MG63 (cell line): ENCODE results near the gene BTBD19. TPM values are rescaled to one million over a fixed set of nuclear protein-coding genes. Genes with fewer than 3 reads are reported as not detected.
"Not testable (repeated sequence)": the region's sequence is repeated elsewhere in the genome, so short reads cannot be mapped to it uniquely, and the experiment has no call there.

ENCODE experiments used
- DNase-seq: peaks from one replicate; pipeline ENCODE4 v3.0.0-alpha.2; 2020
- H3K27me3 ChIP-seq: fragments of 250-450 bp; sonication (Bioruptor Pico); 2 replicates; pipeline ENCODE4 v1.5.1; 2020; ENCODE audit warnings: mild to moderate bottlenecking, moderate library complexity
- H3K36me3 ChIP-seq: fragments of 250-450 bp; sonication (Bioruptor Pico); 2 replicates; pipeline ENCODE4 v1.5.1; 2020; ENCODE audit warnings: mild to moderate bottlenecking, moderate library complexity
- H3K4me3 ChIP-seq: fragments of 250-450 bp; sonication (Bioruptor Pico); 2 replicates; pipeline ENCODE4 v1.5.1; 2020; ENCODE audit warnings: mild to moderate bottlenecking, moderate library complexity
- H3K9me3 ChIP-seq: fragments of 250-450 bp; sonication (Bioruptor Pico); 2 replicates; pipeline ENCODE4 v1.5.1; 2020; ENCODE audit warnings: mild to moderate bottlenecking, moderate library complexity
- total RNA-seq: library from RNA; depleted of rRNA; stranded (reverse); fragments of >200 nt; shearing (Covaris generic); gene quantifications from 2 replicates; pipeline ENCODE4 v1.2.3, GENCODE V29; 2014; ENCODE audit warnings: low replicate concordance

BTBD19 gene
- total RNA-seq, 1 experiment from 2014 or later: 1.0 TPM

DNA sequence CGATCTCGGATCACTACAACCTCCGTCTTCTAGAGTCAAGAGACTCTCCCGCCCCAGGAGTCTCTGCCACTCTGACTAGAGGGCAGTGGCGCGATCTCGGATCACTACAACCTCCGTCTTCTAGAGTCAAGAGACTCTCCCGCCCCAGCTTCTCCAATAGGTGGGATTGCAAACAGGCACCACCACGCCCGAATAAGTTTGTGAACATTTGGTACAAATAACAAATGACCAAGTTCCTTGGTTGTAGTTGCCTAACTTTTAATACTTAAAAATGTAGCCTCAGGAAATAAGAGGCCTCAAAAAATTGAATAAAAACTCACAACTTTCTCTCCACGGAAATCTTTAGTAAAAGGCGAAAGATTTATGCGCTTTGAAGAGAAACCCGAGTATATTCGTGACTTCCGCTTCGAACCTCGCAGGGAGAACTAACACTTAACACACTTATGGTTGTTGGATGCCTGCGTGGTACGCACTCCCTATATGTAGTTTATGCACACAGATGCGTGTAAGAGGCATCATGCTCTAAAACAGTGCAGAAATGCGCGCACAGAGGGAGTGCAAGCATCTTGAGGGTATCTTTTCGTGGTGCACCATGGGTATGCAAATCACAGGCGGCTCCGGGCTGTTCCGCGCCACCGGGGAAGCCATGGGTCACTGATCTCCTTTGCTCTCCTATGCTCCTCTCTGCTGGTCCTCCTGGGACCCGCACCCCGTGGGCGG, 11.4 kb downstream of the BTBD19 start:
- DNase-seq: peak; percentile 87
- Histone ChIP-seq H3K9me3 (no peaks in the 10 kb centered on the region), H3K27me3 (no peaks in the 10 kb centered on the region), H3K4me3 (peak overlapping the region; percentile 37), H3K36me3 (no peaks in the 10 kb centered on the region)

DNA sequence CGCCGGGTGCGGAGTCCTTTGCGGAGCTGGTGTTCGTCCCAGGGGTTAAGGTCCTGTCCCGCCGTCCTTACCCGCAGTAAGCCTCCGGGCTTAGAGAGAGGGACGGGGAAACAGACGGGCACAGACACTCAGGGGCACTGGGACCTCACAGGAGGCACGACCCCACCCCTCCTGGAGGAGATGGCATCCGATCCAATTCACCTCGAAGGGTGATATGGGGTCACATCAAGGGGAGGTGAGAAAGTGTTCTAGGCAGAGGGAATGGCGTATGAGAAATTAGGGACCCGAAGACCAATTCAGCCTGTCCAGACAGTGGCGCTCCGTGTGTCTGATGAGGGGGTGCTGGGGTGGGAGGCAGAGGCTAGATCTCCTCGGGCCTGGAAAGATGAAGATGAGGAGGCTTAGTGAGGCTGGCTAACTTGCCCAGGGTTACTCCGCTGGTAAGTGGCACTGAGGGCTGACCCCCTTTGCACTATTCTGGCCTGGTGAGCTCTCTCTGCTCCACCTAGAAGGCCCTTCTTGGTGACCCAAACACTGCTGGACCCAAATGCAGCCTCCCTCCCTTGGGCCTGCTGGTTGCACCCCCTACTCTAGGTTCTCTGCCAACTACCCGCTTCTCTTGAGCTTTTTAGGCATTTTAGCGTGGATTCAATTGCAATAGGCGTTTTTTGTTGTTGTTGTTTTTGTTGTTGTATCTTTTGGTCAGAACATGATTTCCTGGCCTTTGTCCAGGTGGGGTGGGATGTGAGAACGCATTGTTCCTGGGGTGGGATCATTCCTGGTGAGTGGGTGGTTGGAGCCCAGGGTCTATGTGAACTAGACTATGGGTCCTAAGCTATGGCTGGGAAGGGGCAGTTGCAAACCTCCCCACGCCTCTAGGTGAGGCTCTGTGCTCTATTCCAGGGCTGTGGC, 12.3 kb downstream of the BTBD19 start:
- H3K9me3 ChIP-seq: no peaks in the 10 kb centered on the region
- peak overlapping the region; percentile 37 for H3K4me3 ChIP-seq
- H3K27me3 ChIP-seq: no peaks in the 10 kb centered on the region
- H3K36me3 ChIP-seq: no peaks in the 10 kb centered on the region
- DNase-seq: no peak

DNA sequence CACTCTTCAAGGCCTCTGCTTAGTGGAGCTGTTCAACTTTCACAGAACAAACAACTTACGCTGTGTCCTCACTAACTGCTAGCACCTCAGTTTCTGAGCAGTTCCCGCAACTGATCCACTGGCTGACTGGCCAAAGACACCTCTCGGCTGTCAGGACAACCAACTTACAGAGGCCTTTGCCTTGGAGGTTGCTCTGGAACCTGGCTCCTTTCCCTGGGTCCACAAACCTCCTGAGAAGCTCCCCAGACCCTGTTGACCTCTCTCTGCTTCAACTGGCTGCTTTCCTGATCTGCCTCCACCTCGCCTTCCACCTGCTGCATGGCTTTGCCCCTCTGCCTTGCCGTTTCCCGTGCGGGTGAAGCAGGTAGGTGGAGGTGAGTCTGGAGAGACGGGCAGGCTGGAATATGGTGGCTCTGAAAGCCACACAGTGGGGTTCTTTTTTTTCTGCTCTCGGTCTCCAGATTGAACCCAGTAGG, 13.0 kb downstream of the BTBD19 start:
- DNase-seq: no peak
- Histone ChIP-seq H3K4me3 (no peak overlapping the region), H3K27me3 (no peaks in the 10 kb centered on the region), H3K36me3 (no peaks in the 10 kb centered on the region), H3K9me3 (no peaks in the 10 kb centered on the region)

DNA sequence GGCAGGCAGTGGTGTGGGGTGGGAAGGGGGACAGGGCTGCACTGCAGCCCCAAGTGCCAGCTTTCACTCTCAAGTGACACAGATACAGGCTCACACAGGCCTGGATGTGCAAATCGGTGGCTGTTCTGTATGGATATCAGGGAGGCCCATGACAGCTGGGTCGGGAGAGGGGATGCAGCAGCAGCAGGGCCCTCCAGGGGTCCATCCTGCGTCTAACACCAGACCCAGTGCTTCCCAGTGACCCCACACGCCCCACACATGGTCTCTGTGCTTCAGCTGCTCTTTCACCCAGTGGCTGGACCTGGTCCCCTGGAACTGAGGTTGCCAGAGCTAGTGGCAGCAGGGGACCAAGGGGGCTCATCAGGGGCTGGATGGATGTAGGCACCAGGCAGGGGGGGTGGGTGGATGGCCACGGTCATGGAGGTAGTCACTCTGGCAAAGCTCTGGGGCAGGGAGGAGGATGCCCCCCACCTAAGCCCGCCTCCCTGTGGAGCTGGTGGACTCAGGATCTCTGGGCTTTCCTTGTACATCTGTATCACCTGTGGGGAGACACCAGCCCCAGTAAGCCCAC, 13.9 kb downstream of the BTBD19 start:
- Histone ChIP-seq H3K36me3 (no peaks in the 10 kb centered on the region), H3K9me3 (no peaks in the 10 kb centered on the region), H3K27me3 (no peaks in the 10 kb centered on the region), H3K4me3 (no peak overlapping the region)
- DNase-seq: no peak

DNA sequence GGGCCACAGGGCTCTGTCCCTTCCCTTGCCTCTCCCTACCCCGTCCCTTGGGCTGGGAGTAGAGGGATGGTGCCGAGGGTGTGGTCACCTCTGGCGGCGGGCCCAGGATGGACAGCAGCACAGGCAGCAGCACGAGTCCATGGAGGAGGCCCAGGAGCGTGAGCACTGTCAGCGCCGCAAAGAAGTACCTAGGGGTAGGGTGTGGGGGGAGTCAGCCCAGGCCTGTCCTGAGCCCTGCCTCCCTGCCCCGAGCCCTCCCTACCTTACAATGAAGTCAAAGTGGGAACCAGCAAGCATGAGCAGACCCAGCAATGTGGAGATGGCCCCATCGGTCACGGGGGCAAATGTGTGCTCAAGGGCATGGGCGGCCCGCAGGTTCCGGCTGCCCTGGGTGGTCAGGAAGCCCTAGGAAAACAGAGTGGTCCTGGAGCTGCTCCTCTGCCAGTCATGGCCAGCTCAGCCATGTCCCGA, 14.7 kb downstream of the BTBD19 start:
- Histone ChIP-seq H3K4me3 (no peak overlapping the region), H3K36me3 (no peaks in the 10 kb centered on the region), H3K9me3 (no peaks in the 10 kb centered on the region), H3K27me3 (no peaks in the 10 kb centered on the region)
- no peak for DNase-seq

DNA sequence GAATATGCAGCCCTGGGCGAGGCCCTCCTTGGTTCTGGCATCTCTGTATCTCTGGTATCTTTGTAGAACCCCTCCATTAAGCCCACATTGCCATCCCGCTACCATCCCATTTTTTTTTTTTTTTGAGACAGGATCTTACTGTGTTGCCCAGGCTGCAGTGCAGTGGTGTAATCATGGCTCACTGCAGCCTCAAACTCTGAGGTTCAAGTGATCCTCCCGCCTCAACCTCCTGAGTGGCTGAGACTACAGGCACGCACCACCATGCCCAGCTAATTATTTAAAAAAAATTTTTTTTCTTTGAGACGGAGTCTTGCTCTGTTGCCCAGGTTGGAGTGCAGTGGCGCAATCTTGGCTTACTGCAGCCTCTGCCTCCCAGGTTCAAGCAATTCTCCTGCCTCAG, 16.1 kb downstream of the BTBD19 start:
- not testable (repeated sequence) for DNase-seq, H3K9me3 ChIP-seq, H3K4me3 ChIP-seq, H3K36me3 ChIP-seq, H3K27me3 ChIP-seq

DNA sequence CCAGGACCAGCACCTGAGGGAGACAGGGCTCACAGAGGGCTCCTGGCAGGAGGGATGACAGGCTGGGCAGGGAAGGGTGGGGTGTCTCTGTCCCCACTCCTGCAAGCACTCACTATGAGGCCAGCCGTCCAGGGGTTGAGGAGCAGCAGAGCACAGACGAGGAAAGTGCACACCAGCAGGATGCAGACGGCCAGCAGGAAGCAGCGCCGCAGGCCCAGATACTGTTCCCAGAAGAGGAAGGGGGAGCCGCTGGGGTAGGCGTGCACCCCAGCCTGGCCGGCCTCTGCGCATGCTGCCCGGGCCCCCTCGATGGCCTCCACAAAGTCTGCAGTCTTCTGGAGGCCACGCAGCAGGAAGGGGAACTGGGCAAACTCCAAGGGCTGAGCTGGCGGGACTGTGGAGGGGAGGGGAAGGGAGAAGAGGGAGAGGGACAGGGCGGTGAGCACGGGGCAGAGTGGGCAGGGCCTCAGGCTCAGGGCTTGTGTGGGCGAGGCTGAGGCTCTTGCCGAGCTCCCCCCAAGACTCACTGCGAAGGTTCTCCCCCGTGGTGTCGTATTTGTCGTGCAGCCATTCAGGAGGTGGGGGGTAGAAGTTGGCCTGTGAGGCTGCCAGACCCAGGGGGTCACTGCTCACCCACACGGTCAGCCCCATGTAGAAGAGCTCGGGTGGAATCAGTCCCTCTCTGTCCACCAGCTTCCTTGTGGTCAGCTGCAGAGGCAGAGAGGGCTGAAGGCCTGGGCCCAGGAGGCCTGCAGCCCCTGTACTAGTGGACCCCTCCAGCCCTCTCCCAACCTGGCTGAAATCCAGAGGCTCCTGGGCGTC, 18.3 kb downstream of the BTBD19 start:
- Histone ChIP-seq H3K36me3 (no peaks in the 10 kb centered on the region), H3K27me3 (no peaks in the 10 kb centered on the region), H3K9me3 (no peaks in the 10 kb centered on the region), H3K4me3 (no peak overlapping the region)
- DNase-seq: no peak

DNA sequence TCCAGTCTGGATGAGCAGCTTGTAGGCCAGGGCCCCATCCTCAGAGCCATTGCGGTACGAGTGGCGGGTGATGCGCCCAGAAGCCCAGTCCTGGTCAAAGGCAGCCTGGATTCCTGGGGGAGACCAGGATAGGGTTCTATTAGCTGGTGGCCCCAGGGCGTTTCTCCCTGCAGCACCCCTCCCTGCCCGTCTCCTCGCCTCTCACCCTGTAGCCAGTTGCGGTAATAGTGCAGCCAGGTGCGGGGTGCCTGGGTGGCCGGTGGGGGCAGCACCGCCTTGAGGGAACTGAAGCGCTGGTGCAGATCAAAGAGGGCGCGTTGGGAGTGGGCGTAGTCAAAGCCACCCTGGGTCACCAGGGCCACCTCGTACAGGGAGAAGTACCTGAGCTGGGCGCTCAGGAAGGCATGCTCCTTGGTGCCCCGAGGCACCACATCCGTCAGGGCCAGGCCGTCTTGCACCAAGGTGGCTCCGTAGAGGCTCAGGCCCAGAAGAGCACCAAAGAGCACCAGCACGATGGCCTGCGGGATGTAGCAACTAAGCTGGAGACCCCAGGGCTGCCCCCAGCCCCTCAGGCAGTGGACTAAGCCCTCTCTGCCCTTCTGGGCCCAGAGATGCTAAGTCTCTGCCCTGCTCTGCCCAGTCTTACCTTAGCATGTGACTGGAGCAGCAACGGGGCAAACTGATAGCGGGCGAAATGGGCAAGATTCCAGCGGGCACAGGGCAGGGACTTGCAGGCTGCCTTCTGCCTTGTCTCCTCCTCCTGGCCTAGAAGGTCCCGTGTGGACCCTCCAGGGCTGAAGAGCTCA, 19.1 kb downstream of the BTBD19 start:
- DNase-seq: no peak
- no peaks in the 10 kb centered on the region for H3K9me3 ChIP-seq
- H3K4me3 ChIP-seq: no peak overlapping the region
- no peaks in the 10 kb centered on the region for H3K27me3 ChIP-seq
- H3K36me3 ChIP-seq: no peaks in the 10 kb centered on the region

DNA sequence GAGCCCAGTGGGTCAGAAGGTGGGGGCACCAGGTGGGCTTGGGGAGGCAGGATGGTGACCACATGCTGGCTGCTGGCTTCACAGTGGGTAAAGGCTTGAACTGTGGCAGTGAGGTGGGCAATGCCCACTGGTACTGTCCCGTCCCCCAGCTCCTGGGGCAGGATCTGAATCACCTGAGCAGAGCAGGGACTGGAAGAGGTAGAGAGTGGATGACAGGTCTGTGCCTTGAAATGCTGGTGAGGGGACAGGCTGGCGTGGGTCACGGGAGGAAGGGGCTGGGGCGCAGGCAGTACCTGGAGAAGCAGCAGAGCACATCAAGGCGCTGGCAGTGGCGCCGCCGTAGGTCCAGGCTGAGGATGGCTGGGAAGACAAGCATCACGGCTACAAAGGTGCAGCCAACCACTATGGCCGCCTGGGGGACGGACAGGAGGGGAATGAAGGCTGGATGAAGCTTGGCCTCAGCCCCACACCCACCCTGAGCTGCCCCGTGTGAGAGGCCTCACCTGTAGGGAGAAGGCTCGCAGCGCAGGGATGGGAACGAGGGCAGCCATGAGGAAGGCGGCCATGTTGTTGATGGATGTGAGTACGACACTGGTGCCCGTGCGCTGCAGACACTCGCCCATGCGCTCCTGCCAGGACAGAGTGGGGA, 19.8 kb downstream of the BTBD19 start:
- Histone ChIP-seq H3K27me3 (no peaks in the 10 kb centered on the region), H3K9me3 (no peaks in the 10 kb centered on the region), H3K36me3 (no peaks in the 10 kb centered on the region), H3K4me3 (no peak overlapping the region)
- no peak for DNase-seq

DNA sequence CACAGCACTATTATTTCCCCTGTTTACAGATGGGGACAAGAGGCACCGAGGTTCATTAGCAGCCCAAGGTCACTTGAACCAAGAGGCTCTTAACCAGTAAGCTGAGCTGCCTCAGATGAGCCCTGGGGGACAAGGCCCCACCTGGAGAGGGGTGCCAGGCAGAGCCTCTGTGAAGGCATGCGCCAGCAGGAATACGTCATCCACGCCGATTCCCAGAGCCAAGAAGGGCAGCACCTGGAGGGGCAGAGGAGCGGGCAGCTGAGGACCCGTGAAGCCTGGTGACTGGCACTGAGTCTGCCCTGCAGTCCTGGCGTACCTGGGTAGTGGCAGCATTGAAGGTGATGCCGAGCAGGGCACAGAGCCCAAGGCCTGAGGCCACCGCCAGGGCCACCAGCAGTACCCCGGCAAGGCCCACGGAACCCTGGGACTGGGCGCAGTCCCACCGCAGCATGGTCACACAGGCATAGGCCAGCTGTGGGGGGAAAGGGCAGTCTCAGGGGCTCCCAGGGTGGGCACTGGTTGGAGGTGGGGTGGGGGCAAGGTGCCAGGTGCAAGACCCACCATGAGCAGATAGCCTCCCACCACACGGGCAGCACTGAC, 20.6 kb downstream of the BTBD19 start:
- DNase-seq: no peak
- Histone ChIP-seq H3K4me3 (no peak overlapping the region), H3K27me3 (no peaks in the 10 kb centered on the region), H3K9me3 (no peaks in the 10 kb centered on the region), H3K36me3 (no peaks in the 10 kb centered on the region)

DNA sequence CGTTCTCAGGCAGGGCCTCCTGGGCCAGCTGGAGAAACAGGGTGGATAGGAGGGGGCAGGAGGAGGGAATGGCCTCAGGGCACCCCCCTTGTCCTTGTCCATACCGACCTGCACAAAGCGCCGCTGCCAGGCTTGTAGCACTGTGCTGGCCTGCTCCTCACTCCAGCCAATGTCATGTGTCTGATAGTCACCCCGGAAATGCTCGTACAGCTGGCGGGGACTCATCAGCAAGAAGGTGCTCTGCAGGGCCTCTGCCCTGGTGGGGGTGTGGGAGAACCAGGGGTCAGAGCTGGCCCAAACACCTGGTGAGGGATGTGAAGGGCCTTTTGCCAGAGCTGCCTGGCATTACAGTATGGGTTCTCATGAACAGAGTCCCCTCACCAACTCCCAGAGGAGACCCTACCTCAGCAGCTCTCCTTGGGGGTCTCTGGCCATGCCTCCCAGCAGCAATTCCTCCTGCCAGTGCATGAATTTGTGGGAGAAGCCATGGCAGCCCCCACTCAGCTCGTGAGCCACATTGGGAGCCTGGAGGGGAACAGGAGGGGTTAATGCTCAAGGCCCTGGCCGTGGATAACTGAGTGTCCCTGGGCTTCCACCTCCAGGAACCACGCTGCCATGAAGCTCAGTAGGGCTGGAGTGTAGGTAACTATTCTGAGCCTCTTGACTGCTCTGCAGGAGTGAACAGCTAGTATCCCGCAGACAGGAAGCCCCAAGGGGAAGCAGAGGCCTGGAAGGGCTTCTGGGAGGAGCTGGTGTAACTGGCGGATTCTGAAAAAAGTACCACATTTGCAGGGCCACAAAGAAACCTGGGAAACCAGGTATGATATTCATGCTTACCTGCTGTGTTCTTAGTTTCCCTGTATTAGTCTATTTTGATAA, 21.4 kb downstream of the BTBD19 start:
- Histone ChIP-seq H3K36me3 (no peaks in the 10 kb centered on the region), H3K9me3 (no peaks in the 10 kb centered on the region), H3K27me3 (no peaks in the 10 kb centered on the region), H3K4me3 (no peak overlapping the region)
- no peak for DNase-seq

DNA sequence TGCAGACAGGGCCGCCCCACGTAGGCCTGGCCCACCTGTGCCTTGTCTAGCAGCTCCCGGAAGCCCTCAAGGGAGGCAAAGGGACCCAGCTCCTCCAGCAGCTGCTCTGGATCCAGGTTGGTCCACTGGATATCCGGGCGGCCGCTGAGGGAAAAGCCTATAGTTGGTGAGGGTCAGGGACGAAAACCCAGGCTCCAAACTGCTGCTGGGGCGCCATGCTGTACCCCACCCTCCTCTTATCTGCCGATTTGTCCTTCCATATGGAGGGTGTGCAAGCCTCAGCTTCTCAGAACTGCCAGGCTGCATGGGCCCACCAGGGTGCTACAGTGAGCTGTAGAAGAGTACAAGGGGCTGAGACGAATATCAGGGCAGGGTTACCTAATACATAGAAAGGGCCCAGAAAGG, 22.6 kb downstream of the BTBD19 start:
- Histone ChIP-seq H3K9me3 (no peaks in the 10 kb centered on the region), H3K27me3 (no peaks in the 10 kb centered on the region), H3K36me3 (no peaks in the 10 kb centered on the region), H3K4me3 (no peak overlapping the region)
- no peak for DNase-seq

DNA sequence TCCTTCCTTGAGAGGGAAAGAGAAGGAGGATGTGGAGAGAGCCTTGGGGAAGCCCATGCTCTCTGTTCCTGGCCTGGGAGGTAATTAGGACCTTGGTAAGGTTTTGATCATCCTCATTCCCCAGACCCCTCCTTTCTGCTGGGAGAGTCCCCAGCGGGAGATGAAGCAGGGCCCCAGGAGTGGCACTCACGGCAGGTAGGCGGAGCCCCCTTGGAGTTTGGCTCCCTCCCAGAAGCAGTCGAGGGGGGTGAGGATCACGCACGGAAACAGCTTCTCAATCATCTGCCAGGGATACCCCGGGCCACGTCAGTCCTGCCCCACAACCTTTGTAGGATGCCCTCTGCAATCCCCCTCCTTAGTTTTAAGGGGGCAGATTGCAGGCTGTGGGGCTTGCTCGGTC, 23.2 kb downstream of the BTBD19 start:
- Histone ChIP-seq H3K4me3 (no peak overlapping the region), H3K36me3 (no peaks in the 10 kb centered on the region), H3K27me3 (no peaks in the 10 kb centered on the region), H3K9me3 (no peaks in the 10 kb centered on the region)
- DNase-seq: no peak

DNA sequence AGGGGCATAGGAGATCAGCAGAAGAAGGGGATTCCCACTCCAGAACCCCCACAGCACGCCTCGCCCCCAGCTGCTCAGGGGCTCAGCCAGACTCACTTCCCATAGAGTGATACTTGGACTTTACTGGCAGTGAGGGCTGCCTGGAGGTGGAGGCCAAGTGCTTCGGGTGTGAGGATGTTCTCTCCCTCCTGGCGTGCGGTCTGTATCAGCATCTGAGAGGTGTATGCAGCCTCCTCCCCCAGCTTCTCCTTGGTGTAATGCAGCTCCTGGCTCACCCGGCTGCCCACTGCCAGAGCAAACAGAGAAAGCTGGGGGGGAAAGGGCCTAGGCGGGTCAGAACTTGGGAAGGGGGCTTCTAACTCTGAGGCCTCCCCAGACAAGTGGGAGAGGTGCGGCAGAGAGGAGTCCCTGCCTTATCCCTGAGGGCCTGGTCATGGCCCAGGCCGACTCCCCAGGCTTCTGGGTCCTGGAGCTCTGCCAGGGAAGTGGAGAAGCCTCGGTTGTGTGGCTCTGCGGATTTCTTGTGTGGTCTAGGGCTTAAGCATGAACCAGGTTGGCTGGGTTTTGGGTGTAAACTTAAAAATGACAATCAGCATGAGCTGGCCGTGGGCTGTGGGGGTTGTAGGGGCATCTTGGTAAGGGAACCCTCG, 23.9 kb downstream of the BTBD19 start:
- no peak overlapping the region for H3K4me3 ChIP-seq
- DNase-seq: no peak
- H3K9me3 ChIP-seq: no peaks in the 10 kb centered on the region
- no peaks in the 10 kb centered on the region for H3K27me3 ChIP-seq
- no peaks in the 10 kb centered on the region for H3K36me3 ChIP-seq
